Liver (tissue), 3 donors: ENCODE measurements around the gene VPS13C.

Experiments
- CTCF ChIP-seq: fragments of 150-350 bp; IDR thresholded peaks from 2 replicates; pipeline ENCODE4 v1.5.1; 2017; ENCODE audit warnings: improper control_type of control experiment, low read depth, low read length; ENCODE audit not compliant: missing input control
- GABPA ChIP-seq, 2 donors: IDR thresholded peaks in 1 of 2; conservative IDR thresholded peaks in 1 of 2; 2 replicates each; pipeline ENCODE4 v1.6.1; 2016; ENCODE audit warnings: antibody characterized with exemption in 2 of 2, mild to moderate bottlenecking in 1 of 2, moderate library complexity in 1 of 2
- HNF4G ChIP-seq: IDR thresholded peaks from 2 replicates; pipeline ENCODE4 v1.6.1; 2016; ENCODE audit warnings: antibody characterized with exemption
- REST ChIP-seq: IDR thresholded peaks from 2 replicates; pipeline ENCODE4 v1.6.1; 2016; ENCODE audit warnings: antibody characterized with exemption, mild to moderate bottlenecking
- RXRA ChIP-seq, 2 donors: IDR thresholded peaks; 2 replicates each; pipeline ENCODE4 v1.6.1; 2017 to 2018; ENCODE audit warnings: antibody characterized with exemption in 2 of 2, mild to moderate bottlenecking in 1 of 2
- TF ChIP-seq, protein P1 (sequence below): IDR thresholded peaks from 2 replicates; pipeline ENCODE4 v1.6.1; 2016; ENCODE audit warnings: antibody characterized with exemption
- donor health status: healthy.
- donor health status: healthy.

- no peak for TF ChIP-seq HNF4G
- TF ChIP-seq CTCF: no peak
- no peak for TF ChIP-seq GABPA (IDR thresholded peaks at IDR 0.05 in 1 of 2, conservative IDR thresholded peaks at IDR 0.05 in 1 of 2)
- no peak for TF ChIP-seq RXRA (IDR thresholded peaks at IDR 0.05)
- TF ChIP-seq REST: no peak
- TF ChIP-seq, protein P1, sequence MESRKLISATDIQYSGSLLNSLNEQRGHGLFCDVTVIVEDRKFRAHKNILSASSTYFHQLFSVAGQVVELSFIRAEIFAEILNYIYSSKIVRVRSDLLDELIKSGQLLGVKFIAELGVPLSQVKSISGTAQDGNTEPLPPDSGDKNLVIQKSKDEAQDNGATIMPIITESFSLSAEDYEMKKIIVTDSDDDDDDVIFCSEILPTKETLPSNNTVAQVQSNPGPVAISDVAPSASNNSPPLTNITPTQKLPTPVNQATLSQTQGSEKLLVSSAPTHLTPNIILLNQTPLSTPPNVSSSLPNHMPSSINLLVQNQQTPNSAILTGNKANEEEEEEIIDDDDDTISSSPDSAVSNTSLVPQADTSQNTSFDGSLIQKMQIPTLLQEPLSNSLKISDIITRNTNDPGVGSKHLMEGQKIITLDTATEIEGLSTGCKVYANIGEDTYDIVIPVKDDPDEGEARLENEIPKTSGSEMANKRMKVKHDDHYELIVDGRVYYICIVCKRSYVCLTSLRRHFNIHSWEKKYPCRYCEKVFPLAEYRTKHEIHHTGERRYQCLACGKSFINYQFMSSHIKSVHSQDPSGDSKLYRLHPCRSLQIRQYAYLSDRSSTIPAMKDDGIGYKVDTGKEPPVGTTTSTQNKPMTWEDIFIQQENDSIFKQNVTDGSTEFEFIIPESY: no peak
These were observed 139.2 kb downstream of the VPS13C start for GRCh38 chr15:61921093-61921492.
